GM18951 (cell line): ENCODE results near the gene SFN.

Experiments used
- POLR2A ChIP-seq: IDR thresholded peaks from 4 replicates; pipeline ENCODE4 v1.6.1; 2011; ENCODE audit warnings: mild to moderate bottlenecking; ENCODE audit not compliant: insufficient read length, insufficient read depth; ENCODE audit errors: extremely low read depth
- in situ Hi-C: fragments of 300-500 bp; cut with MboI; formaldehyde crosslinking; loops from one replicate; pipeline ENCODE4 v1.12.0; 2022; ENCODE audit warnings: low sequenced_read_pairs, mixed read lengths, inconsistent platforms; ENCODE audit not compliant: unreplicated experiment

SFN gene

GRCh38 chr1:26851106-26851684 is 11.8 kb upstream of the SFN start:
- in situ Hi-C loops, result no loop called here
- TF ChIP-seq POLR2A, result no peak

DNA sequence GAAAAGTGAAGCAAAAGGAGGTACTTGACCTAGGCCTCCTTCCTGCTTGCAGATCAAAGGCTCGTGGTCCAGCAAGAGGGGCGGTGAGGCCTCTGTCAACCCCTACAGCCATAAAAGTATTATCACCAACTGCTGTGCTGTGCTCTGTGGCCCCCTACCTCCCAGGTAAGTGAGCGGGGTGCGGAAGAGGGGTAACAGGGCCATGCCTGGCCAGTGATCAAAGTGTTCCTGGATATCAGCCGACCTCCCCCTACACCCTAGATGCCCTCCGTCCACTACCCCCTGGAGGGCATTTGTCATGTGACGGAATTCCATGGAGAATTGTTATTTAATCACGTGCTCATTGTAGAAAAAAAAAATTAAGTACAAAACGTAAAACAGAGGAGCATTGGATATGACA is 10.2 kb upstream of the SFN start:
- in situ Hi-C loops, result no loop called here

GRCh38 chr1:26853156-26853555 is 9.8 kb upstream of the SFN start:
- TF ChIP-seq POLR2A, result no peak
- in situ Hi-C loops, result no loop called here

More for the DNA sequence above, 10.2 kb upstream of the SFN start:
- no peak for TF ChIP-seq POLR2A

DNA sequence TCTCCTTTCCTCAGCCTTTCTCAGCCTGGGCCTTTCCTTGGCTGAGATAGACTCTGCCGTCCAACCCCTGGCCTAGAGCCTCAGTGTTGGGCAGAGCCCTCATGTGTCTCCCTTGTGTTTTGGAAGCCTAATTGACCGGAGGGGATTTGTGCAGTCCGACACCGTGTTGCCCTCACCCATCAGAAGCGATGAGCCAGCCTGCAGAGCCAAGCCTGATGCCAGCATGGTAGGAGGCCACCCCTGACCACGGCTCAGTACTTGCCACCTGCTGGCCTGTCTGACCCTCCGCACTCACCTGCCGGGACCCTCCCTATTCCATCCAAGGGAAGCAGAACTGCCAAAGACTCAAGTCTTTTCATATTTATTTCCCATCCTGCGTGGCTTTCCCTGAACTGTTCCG is 9.3 kb upstream of the SFN start:
- TF ChIP-seq POLR2A, result no peak
- in situ Hi-C loops, result no loop called here

- in situ Hi-C loops, result no loop called here
- no peak for TF ChIP-seq POLR2A
These were observed 8.0 kb upstream of the SFN start for GRCh38 chr1:26854906-26855305.

DNA sequence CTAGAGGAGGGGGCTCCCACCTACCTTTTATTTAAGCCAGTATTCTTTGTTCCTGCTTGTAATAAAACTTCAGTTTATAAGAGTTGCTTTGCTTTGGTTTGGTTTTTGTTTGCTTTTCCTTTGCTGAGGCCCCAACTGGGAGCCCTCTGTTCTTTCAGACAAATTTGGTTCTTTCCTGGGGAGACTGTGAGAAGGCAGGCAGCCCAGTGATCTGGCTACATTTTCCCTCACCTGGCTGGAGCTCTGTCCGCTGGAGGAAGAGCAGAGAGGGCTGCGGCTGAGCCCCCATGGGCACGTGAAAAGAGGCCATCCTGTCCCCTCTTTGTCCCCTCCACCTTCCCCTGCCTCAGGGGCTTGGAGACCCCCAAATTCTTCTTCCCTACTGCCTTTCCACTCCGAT is 7.3 kb upstream of the SFN start:
- TF ChIP-seq POLR2A, result no peak
- in situ Hi-C loops, result no loop called here

DNA sequence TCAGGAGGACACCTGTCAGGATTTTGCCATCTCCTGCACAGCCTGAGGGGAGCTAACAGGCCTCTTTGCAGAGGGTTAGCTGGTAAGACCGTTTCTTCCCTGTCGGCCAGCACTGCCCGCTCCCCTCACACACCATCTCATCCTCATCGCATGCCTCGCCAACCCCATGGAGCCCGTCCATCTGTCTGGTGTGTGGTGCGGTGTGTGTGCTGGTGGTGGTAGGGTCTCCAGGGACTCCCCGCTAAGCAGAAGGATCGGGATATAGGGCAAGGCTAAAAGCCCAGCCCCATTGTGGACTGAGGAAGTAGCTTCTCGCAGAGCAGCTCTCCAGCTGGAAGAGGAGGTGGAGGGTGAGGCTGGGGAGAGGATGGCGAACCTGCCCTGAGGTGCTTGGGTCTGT is 6.8 kb upstream of the SFN start:
- TF ChIP-seq POLR2A, result no peak
- in situ Hi-C loops, result no loop called here

GRCh38 chr1:26856604-26857469 is 6.1 kb upstream of the SFN start:
- TF ChIP-seq POLR2A, result no peak
- in situ Hi-C loops, result no loop called here

- no peak for TF ChIP-seq POLR2A
- in situ Hi-C loops, result no loop called here
These were observed 5.4 kb upstream of the SFN start for GRCh38 chr1:26857473-26858060.

- TF ChIP-seq POLR2A, result no peak
- in situ Hi-C loops, result no loop called here
These were observed 4.8 kb upstream of the SFN start for GRCh38 chr1:26858160-26858559.

- in situ Hi-C loops, result no loop called here
- no peak for TF ChIP-seq POLR2A
These were observed 3.9 kb upstream of the SFN start for GRCh38 chr1:26858891-26859640.

- in situ Hi-C loops, result no loop called here
- TF ChIP-seq POLR2A, result no peak
These were observed 1.7 kb upstream of the SFN start for GRCh38 chr1:26861286-26861701.

GRCh38 chr1:26861889-26862378 is 1.0 kb upstream of the SFN start:
- TF ChIP-seq POLR2A, result no peak
- in situ Hi-C loops, result no loop called here
